SK-N-SH treated with all-trans-retinoic acid at 6 μM for 48 hours (cell line): ENCODE measurements around the gene DNASE2.

Source experiments
- ATAC-seq: fragments of 200-7000 bp; cut with Tn5 transposase; 3 replicates; pipeline ENCODE4 v1.9.1; 2020; ENCODE audit warnings: mild to moderate bottlenecking, moderate library complexity
- BACH2 ChIP-seq: fragments of 250-450 bp; sonication (Bioruptor Pico); IDR thresholded peaks from 2 replicates; pipeline ENCODE4 v1.9.0; 2021; ENCODE audit warnings: mild to moderate bottlenecking, borderline replicate concordance
- CREB5 ChIP-seq: fragments of 250-450 bp; sonication (Bioruptor Pico); IDR thresholded peaks from 2 replicates; pipeline ENCODE4 v1.5.1; 2020; ENCODE audit warnings: low read depth, mild to moderate bottlenecking, moderate library complexity
- CSDC2 ChIP-seq: fragments of 250-450 bp; sonication (Bioruptor Pico); IDR thresholded peaks from 2 replicates; pipeline ENCODE4 v1.5.0; 2020; ENCODE audit warnings: mild to moderate bottlenecking, moderate library complexity
- CSRNP3 ChIP-seq: fragments of 250-450 bp; sonication (Bioruptor Pico); IDR thresholded peaks from 2 replicates; pipeline ENCODE4 v1.5.1; 2021; ENCODE audit warnings: mild to moderate bottlenecking, moderate library complexity
- ESRRG ChIP-seq: fragments of 250-450 bp; sonication (Bioruptor Pico); IDR thresholded peaks from 2 replicates; pipeline ENCODE4 v1.6.1; 2021; ENCODE audit warnings: mild to moderate bottlenecking
- GLIS3 ChIP-seq: fragments of 250-450 bp; sonication (Bioruptor Pico); IDR thresholded peaks from 2 replicates; pipeline ENCODE4 v1.5.0; 2020; ENCODE audit warnings: mild to moderate bottlenecking, moderate library complexity
- ISL1 ChIP-seq: fragments of 250-450 bp; sonication (Bioruptor Pico); IDR thresholded peaks from 2 replicates; pipeline ENCODE4 v2.1.2; 2022; ENCODE audit warnings: mild to moderate bottlenecking, moderate library complexity
- OSR1 ChIP-seq: fragments of 250-450 bp; sonication (Bioruptor Pico); IDR thresholded peaks from 2 replicates; pipeline ENCODE4 v1.8.0; 2022; ENCODE audit warnings: moderate library complexity, mild to moderate bottlenecking, inconsistent platforms
- PATZ1 ChIP-seq: fragments of 250-450 bp; sonication (Bioruptor Pico); IDR thresholded peaks from 2 replicates; pipeline ENCODE4 v1.8.0; 2020; ENCODE audit warnings: mild to moderate bottlenecking, moderate library complexity, borderline replicate concordance
- POU6F1 ChIP-seq: fragments of 250-450 bp; sonication (Bioruptor Pico); IDR thresholded peaks from 2 replicates; pipeline ENCODE4 v1.8.0; 2021; ENCODE audit warnings: low read depth, mild to moderate bottlenecking, moderate library complexity, borderline replicate concordance
- PPARA ChIP-seq: fragments of 250-450 bp; sonication (Bioruptor Pico); IDR thresholded peaks from 2 replicates; pipeline ENCODE4 v1.5.0; 2020; ENCODE audit warnings: mild to moderate bottlenecking, borderline replicate concordance
- RARB ChIP-seq: fragments of 250-450 bp; sonication (Bioruptor Pico); IDR thresholded peaks from 2 replicates; pipeline ENCODE4 v1.8.0; 2021; ENCODE audit warnings: mild to moderate bottlenecking, moderate library complexity
- SNAI2 ChIP-seq: fragments of 250-450 bp; sonication (Bioruptor Pico); IDR thresholded peaks from 2 replicates; pipeline ENCODE4 v1.5.0; 2020; ENCODE audit warnings: mild to moderate bottlenecking, moderate library complexity
- TCF4 ChIP-seq: fragments of 250-450 bp; sonication (Bioruptor Pico); IDR thresholded peaks from 2 replicates; pipeline ENCODE4 v1.8.0; 2021; ENCODE audit warnings: mild to moderate bottlenecking, moderate library complexity, borderline replicate concordance
- TOX ChIP-seq: fragments of 250-450 bp; sonication (Bioruptor Pico); IDR thresholded peaks from 2 replicates; pipeline ENCODE4 v1.8.0; 2021; ENCODE audit warnings: mild to moderate bottlenecking, moderate library complexity, borderline replicate concordance
- TSHZ2 ChIP-seq: fragments of 250-450 bp; sonication (Bioruptor Pico); IDR thresholded peaks from 2 replicates; pipeline ENCODE4 v1.5.0; 2020; ENCODE audit warnings: mild to moderate bottlenecking, moderate library complexity
- ZC3H10 ChIP-seq: fragments of 250-450 bp; sonication (Bioruptor Pico); IDR thresholded peaks from 2 replicates; pipeline ENCODE4 v1.5.1; 2021; ENCODE audit warnings: mild to moderate bottlenecking, moderate library complexity
- ZFP3 ChIP-seq: fragments of 250-450 bp; sonication (Bioruptor Pico); IDR thresholded peaks from 2 replicates; pipeline ENCODE4 v1.5.0; 2020; ENCODE audit warnings: mild to moderate bottlenecking, moderate library complexity
- ZFP30 ChIP-seq: fragments of 450-650 bp; formaldehyde crosslinking; IDR thresholded peaks from 2 replicates; pipeline ENCODE4 v1.5.0; 2022; ENCODE audit warnings: mild to moderate bottlenecking, moderate library complexity
- ZNF8 ChIP-seq: fragments of 450-650 bp; formaldehyde crosslinking; IDR thresholded peaks from 2 replicates; pipeline ENCODE4 v1.5.0; 2020; ENCODE audit warnings: mild to moderate bottlenecking, moderate library complexity

The DNASE2 gene

GRCh38 chr19:12872255-12872654, 9.0 kb downstream of the DNASE2 start:
- no peak for TF ChIP-seq CSDC2 (CRISPR knock-in tag)
- no peak for TF ChIP-seq ZFP3 (CRISPR knock-in tag)
- TF ChIP-seq TSHZ2 (CRISPR knock-in tag) = no peak
- no peak for TF ChIP-seq BACH2 (CRISPR knock-in tag)
- no peak for TF ChIP-seq ZNF8 (CRISPR knock-in tag)
- TF ChIP-seq OSR1 = no peak
- TF ChIP-seq GLIS3 (CRISPR knock-in tag) = no peak
- no peak for TF ChIP-seq ISL1
- TF ChIP-seq TCF4 (CRISPR knock-in tag) = no peak
- no peak for TF ChIP-seq PATZ1
- no peak for TF ChIP-seq ZFP30
- TF ChIP-seq RARB (CRISPR knock-in tag) = no peak
- no peak for TF ChIP-seq PPARA (CRISPR knock-in tag)
- no peak for TF ChIP-seq POU6F1 (CRISPR knock-in tag)
- TF ChIP-seq ZC3H10 (CRISPR knock-in tag) = no peak
- no peak for ATAC-seq

GRCh38 chr19:12871681-12872080, 9.6 kb downstream of the DNASE2 start:
- no peak for TF ChIP-seq ZC3H10 (CRISPR knock-in tag)
- no peak for TF ChIP-seq TCF4 (CRISPR knock-in tag)
- TF ChIP-seq OSR1 = no peak
- TF ChIP-seq CREB5 (CRISPR knock-in tag) = no peak
- no peak for TF ChIP-seq TSHZ2 (CRISPR knock-in tag)
- TF ChIP-seq POU6F1 (CRISPR knock-in tag) = no peak
- no peak for TF ChIP-seq SNAI2 (CRISPR knock-in tag)
- no peak for TF ChIP-seq PPARA (CRISPR knock-in tag)
- no peak for TF ChIP-seq TOX (CRISPR knock-in tag)
- TF ChIP-seq RARB (CRISPR knock-in tag) = no peak
- no peak for TF ChIP-seq CSDC2 (CRISPR knock-in tag)
- TF ChIP-seq ISL1 = no peak
- no peak for TF ChIP-seq ZFP30
- TF ChIP-seq ESRRG (CRISPR knock-in tag) = no peak
- no peak for TF ChIP-seq CSRNP3 (CRISPR knock-in tag)
- TF ChIP-seq PATZ1 = no peak
- ATAC-seq = no peak
